Measurements from ENCODE around the gene OR7A5.
"Not testable (repeated sequence)": the region's sequence is repeated elsewhere in the genome, so short reads cannot be mapped to it uniquely, and the experiment has no call there.

Gene OR7A5

DNA sequence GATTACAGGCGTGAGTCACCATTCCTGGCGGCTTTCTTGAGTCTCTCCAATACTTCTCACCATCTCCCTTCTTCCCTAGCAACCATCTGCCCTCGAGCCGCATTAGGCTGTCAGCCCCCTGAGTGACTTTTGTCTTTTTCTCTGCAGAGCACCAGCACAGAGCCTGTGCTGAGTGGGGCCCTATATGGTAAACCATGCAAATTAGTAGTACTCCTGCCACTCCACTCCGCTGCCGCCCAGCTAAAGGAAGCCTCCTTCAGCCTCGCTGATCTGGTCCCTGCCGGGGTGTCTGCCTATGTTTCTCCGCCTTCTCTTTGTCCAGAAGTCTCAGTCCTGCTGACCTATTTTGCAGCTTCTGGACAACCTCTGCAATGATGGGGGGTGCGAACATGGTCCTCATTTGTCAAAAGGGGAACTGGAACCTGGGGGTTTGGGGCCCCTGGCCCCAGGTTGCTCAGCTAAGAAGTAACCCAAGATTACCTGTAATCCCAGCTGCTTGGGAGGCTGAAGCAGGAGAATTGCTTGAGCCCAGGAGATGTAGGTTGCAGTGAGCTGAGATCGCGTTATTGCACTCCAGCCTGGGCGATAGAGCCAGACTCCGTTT, 54.3 kb downstream of the OR7A5 start:
- H3K36me3 ChIP-seq (replicated peaks); H3K27me3 ChIP-seq (ENCODE audit: low read depth); in situ Hi-C loops (cut with MboI; ENCODE audit: low sequenced_read_pairs); H3K4me1 ChIP-seq; DNase-seq (ENCODE audit: low spot score in 2 of 2); H3K4me3 ChIP-seq; H3K9me3 ChIP-seq: not testable (repeated sequence)

DNA sequence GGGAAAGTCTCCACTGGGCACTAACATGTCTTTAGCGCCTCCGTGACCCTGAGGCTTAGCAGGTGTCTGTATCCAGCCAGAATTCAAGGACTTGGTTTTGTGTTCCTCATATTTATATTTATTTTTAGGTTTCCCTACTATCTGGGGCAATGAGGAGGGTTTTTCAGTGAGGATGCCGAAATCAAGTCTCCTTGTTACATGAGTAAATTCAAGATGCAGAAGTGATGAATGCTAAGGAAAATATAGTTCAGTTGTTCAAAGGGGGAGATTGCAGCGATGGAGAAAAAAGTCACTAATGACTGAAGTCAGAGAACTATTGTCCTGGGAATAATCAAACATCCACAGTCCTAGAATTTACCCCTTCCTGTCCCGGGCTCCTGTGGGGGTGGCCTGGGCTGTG, 55.8 kb downstream of the OR7A5 start:
- no peak for DNase-seq (ENCODE audit: low spot score in 2 of 2)
- Histone ChIP-seq H3K9me3 (no peaks in the 10 kb centered on the region), H3K4me3 (no peak overlapping the region), H3K27me3 (ENCODE audit: low read depth) (0 out of 2 replicates have a peak, but pooled peaks cover 7% of the 10 kb centered on the region), H3K36me3 (replicated peaks) (no peaks in the 10 kb centered on the region), H3K4me1 (no peaks in the 10 kb centered on the region)
- in situ Hi-C loops (cut with MboI; ENCODE audit: low sequenced_read_pairs) = no loop called here

DNA sequence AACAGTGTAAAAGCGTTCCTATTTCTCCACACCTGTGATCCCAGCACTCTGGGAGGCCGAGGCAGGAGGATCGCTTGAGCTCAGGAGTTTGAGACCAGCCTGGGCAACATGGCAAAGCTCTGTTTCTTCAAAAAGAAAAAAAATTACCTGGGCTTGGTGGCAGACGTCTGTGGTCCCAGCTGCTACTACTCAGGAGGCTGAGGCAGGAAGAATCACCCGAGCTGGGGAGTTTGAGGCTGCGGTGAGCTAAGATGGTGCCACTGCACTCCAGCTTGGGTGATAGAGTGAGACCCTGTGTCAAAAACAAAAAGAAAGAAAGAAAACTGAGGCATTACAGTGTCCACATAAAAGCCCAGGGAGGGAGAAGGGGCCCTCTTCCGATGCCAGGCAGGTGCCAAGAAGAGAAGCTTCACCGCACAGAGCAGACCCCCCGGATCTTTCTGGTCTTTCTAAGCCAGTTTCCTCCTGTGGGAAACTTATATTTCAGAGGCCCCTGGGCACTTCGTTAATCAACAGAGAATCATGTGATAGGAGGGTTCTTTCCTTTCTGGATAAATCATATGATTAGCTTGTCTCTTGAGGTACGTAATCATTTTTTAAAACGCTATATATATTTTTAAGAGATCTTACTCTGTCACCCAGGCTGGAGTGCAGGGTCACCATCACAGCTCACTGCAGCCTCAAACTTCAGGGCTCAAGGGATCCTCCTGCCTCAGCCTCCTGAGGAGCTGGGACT, 56.7 kb downstream of the OR7A5 start, which contains the start of gene ADGRE2:
ADGRE2 (minus strand) TSS at position 451 of the 736 bp plus-strand sequence. CDS start 1,804 bp downstream, outside the sequence.
- H3K4me3 ChIP-seq; H3K4me1 ChIP-seq; DNase-seq (ENCODE audit: low spot score in 2 of 2); H3K36me3 ChIP-seq (replicated peaks); H3K27me3 ChIP-seq (ENCODE audit: low read depth); in situ Hi-C loops (cut with MboI; ENCODE audit: low sequenced_read_pairs); H3K9me3 ChIP-seq: not testable (repeated sequence)

DNA sequence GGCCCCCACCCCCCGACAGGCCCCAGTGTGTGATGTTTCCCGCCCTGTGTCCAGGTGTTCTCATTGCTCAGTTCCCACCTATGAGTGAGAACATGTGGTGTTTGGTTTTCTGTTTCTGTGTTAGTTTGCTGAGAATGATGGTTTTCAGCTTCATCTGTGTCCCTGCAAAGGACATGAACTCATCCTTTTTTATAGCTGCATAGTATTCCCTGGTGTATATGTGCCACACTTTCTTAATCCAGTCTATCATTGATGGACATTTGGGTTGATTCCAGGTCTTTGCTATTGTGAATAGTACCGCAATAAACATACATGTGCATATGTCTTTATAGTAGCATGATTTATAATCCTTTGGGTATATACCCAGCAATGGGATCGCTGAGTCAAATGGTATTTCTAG, 57.3 kb downstream of the OR7A5 start:
- H3K36me3 ChIP-seq (replicated peaks); H3K4me1 ChIP-seq; in situ Hi-C loops (cut with MboI; ENCODE audit: low sequenced_read_pairs); DNase-seq (ENCODE audit: low spot score in 2 of 2); H3K4me3 ChIP-seq; H3K9me3 ChIP-seq; H3K27me3 ChIP-seq (ENCODE audit: low read depth): not testable (repeated sequence)

Data from HAP-1 (cell line).